Omental fat pad (tissue), 4 donors: ENCODE data around the gene GREB1. TPM values are rescaled to one million over a fixed set of nuclear protein-coding genes. Genes with fewer than 3 reads are reported as not detected.

Experiments
- ATAC-seq: fragments of 150-250 bp; one replicate; pipeline ENCODE4 v1.9.1; 2016; ENCODE audit warnings: mild to moderate bottlenecking, moderate library complexity; ENCODE audit not compliant: low FRiP score
- DNase-seq: peaks from one replicate; pipeline ENCODE4 v3.0.0-alpha.2; 2019; ENCODE audit warnings: low spot score
- CTCF ChIP-seq, 3 donors: fragments of 450-650 bp; IDR thresholded peaks; one replicate each; pipeline ENCODE4 v1.5.1; 2016 to 2017; ENCODE audit warnings: antibody characterized with exemption in 3 of 3, mild to moderate bottlenecking in 3 of 3, moderate library complexity in 2 of 3
- total RNA-seq, 4 donors: library from RNA; depleted of rRNA; stranded (reverse); fragments of >200 nt; gene quantifications; one replicate each; pipeline ENCODE4 v1.1.0, GENCODE V29; 2016

The GREB1 gene
- total RNA-seq, 4 donors from 2014 or later = 1.9 to 12.4 (median 4.1) TPM

- ATAC-seq = no peak
- no peak for DNase-seq
- TF ChIP-seq CTCF (IDR thresholded peaks at IDR 0.05) = no peak
Measured at GRCh38 chr2:11576398-11576797, 42.6 kb downstream of the GREB1 start.

- ATAC-seq (no peak), DNase-seq (no peak)
- TF ChIP-seq CTCF (IDR thresholded peaks at IDR 0.05) = no peak
Measured at GRCh38 chr2:11577101-11577883, 43.4 kb downstream of the GREB1 start.

- DNase-seq = no peak
- no peak for ATAC-seq
- no peak for TF ChIP-seq CTCF (IDR thresholded peaks at IDR 0.05)
Measured at GRCh38 chr2:11578081-11578948, 44.5 kb downstream of the GREB1 start.

GRCh38 chr2:11578986-11579774, 45.3 kb downstream of the GREB1 start:
- no peak for DNase-seq
- no peak for TF ChIP-seq CTCF (IDR thresholded peaks at IDR 0.05)
- no peak for ATAC-seq

- ATAC-seq = no peak
- TF ChIP-seq CTCF (IDR thresholded peaks at IDR 0.05) = no peak
- no peak for DNase-seq
Measured at GRCh38 chr2:11579867-11580659, 46.2 kb downstream of the GREB1 start.

GRCh38 chr2:11580697-11581096, 46.9 kb downstream of the GREB1 start:
- no peak for DNase-seq

More at GRCh38 chr2:11580697-11581096, 46.9 kb downstream of the GREB1 start:
- ATAC-seq = no peak
- TF ChIP-seq CTCF (IDR thresholded peaks at IDR 0.05) = no peak
